ENCODE measurements around the gene GRID1.
"Not testable (repeated sequence)": the region's sequence is repeated elsewhere in the genome, so short reads cannot be mapped to it uniquely, and the experiment has no call there.

The GRID1 gene

DNA sequence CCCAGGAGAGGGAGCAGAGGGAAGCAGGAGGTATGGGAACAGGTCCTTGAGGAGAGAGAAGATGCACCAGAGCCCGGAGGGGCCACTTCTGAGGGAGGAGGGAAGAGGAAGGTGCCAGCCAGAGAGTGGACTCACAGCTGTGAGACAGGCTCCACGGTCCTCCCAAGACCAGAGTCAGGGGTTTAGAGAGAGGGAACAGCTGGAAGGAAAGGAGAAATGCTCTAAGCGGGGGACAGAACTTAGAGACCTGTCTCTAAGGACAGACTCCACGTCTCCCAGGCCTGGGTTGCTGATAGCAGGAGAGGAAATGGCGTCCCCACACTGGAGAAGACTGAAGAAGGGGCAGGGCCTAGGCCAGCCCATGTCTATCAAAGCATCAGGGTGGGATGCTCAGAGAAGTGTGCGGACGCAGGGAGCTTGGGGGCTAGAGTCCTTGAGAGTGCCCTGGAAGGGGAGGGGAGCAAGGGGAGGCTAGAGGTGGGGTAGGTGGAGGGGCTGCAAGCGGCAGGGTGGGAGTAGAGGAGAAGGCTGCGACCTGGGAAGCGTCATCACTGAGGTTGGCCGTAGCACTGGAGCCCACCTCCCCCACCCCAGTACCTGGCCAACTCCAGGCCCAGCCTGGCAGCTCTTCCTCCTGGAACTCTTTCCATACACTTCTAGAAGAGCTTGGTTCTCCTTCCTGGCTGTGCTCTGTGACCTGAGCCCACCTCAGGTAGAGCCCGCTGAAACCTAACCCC lies 25.6 kb upstream of the GRID1 start:
- ATAC-seq, result no peak

DNA sequence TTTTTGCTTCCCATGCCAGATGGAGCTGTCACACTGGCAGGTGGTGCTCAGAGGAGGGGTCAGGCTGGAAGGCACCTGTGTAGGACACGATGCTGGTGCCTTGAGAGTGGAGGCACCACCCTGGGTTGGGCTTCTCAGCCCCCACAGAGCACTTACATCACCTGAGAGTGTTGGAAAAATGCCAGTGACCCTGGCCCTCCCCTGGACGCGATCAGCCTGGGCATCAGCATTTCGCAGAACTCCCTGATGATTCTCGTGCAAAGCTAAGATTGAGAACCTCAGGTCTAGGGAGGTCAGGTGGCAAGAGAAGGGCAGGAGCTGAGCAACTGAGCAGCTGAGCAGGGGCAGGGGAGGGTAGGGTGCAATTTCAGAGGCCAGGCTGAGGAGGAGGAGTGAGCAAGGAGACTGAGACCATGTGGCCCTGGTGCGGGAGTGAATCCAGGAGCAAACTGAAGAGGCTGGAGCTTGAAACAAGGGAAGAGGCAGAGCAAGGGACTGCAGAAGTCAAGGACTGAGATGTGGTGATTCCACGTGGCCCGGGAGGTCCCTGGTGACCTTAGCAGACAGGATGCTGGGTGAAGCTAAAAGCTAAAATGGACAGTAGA lies 24.7 kb upstream of the GRID1 start:
- ATAC-seq, result no peak

DNA sequence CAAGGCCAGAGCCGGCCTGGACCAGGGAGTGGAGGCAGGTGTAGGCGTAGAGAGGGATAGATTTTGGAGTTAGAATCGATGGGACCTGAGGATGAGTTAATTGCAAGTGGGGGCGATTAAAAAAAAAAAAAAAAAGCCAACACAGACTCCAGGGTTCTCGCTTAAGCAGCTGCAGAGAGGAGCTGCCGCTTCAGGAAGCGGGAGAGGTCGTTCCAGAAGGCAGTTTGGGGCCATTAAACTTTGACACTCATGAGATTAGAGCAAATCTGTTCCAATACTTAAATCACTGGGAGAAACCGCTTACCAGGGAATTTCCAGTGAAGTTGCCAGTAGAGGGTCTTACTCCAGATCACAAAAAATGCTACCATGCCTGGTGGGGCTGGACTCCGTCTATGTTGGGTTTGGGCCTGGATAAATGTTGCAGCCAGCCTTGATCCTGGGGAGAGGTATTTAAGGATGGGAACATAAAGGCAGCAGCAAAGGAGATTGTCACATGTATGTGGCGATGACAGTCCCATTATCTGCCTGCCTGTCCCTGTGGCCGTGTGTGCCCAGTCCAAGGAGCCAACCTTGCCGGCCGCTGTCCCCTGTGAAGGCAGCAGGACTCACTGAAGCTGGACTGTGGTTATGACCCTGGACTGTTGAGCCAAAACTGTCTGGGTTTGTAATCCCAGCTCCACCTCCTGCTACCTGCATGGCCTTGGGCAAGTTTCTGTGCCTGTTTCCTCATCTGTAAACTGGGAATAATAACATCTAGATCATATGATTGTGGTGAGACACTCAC lies 23.9 kb upstream of the GRID1 start:
- ATAC-seq, result no peak

DNA sequence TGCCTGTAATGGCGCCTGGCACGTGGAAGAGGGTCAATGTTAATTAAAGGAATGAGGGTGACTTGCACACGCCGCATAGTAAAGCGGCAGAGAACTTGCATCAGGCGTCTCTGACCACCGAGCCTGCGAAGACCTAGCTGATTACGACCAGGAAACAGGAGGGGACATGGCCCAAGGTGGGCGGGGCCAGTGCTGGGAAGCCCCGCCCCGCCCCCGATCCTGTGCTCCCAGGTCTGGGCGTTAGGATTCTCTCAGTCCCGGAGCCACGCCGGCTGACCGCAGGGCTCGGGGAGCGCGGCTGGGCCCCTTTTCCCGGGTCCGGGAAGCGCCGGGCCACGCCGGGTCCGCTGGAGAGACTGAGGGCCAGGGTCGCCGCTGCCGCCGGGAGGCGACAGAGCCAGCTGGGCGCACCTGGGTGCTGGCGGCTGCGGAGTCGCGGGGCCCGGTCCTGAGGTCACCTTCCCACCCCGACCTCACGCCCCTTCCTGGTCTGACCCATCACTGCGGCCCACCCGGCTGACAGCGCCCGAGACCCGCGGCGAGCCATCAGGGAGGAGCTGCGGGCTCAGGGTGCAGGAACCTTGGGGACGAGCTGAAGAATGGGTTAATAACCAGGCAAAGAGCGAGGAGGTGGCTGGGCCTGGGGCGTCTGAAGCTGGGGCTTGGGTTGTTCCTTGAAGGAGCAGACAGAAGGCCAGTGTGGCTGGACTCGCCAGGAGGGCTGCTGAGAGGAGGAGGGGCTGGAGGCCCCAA lies 23.0 kb upstream of the GRID1 start:
- peak in 1 of 2 donors; percentile 48 for ATAC-seq

DNA sequence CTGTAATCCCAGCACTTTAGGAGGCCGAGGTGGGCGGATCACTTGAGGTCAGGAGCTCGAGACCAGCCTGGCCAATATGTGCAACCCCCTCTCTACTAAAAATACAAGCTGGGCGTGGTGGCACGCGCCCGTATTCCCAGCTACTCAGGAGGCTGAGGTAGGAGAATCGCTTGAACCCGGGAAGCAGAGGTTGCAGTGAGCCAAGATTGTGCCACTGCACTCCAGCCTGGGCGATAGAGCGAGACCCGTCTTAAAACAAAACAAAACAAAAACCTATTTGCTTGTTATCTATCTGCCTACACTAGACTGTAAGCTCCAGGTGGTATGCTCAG lies 22.5 kb upstream of the GRID1 start:
- not testable (repeated sequence) for ATAC-seq

DNA sequence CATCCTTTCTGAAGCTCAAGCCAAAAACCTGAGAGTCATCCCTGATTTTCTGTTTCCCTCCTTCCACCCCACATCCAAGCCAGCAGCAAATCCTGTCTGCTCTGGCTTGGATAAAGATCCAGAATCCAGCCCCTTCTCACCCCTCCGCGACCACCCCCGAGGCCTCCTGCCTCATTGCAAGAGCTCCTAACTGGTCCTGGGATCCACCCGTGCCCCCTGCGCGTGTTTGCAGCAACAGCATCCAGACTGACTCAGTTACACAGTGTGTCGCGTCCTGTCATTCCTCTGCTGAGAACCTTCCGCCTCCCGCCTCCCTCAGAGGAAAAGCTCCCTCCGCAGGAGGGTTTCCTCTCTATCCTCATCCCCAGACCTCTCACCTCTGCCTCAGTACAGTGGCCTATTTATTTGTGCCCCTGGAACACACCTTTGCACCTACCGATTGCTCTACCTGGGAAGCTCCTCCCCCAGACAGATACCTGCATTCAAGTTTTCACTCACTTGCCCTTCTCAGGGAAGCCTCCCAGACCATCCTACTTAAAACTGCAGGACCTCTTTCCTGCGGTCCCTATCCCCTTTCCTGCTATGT lies 21.6 kb upstream of the GRID1 start:
- ATAC-seq, result no peak

DNA sequence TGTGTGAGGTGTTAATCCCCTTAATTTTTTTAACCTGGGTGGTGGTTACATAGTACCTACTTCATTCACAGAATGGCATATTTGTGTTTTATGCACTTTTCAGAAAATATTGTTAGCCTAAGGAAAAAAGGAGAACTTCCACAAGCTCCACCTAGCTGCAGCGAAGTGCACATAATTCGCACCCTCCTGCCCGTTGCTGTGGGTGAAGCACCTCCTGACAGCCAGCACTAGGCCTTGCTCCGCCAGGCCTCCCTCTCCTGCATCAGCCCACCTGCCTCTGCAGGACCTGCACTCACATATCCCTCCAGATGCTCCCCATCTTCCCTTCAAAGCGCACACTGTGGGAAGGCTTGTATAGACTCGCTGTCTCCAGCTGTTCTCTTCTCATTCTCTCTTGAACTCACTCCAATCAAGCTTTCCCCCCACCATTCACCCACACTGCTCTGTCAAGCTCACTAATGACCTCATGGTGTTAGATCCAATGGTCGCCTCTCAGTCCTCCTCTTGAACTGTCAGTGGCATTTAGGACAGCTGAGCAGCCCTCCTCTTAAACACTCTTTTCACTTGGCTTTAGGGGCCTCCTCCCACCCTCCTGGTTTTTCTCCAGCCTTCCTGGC lies 20.7 kb upstream of the GRID1 start:
- no peak for ATAC-seq

DNA sequence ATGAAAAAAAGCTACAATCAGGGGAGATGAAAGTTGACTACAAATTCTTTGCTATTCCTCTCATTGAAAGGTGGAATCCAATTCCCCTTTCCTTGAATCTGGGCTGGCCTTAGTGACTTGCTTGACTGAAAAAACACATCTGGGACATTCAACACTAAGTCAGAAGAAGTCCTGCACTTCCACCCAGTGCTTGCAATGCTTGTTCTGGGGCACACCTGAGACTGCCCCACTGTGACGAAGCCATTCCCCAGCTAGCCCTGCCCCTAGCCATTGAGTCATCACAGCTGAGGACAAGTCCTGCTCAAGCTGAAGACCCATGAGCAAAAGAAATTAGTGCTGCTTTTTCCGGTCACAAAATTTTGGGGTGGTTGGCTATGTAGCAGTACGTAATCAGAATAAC lies 19.2 kb upstream of the GRID1 start:
- ATAC-seq, result no peak

DNA sequence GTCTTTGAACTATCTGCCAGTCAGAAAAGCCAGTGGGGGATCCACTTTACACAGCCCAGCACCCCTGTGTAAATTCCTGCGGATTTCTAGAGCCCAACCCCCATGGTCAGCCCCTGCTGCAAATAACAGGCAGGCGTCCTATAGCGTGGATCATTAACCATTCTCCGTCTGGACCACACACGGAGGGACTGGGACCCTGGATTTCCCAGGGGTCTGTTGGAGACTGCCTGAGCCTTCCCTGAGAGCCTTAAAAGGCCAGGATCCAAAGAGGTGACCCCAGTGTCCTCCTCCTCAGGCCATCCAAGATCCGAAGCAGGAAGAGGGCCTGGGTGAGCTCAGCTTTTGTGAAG lies 11.2 kb upstream of the GRID1 start:
- ATAC-seq, result no peak

DNA sequence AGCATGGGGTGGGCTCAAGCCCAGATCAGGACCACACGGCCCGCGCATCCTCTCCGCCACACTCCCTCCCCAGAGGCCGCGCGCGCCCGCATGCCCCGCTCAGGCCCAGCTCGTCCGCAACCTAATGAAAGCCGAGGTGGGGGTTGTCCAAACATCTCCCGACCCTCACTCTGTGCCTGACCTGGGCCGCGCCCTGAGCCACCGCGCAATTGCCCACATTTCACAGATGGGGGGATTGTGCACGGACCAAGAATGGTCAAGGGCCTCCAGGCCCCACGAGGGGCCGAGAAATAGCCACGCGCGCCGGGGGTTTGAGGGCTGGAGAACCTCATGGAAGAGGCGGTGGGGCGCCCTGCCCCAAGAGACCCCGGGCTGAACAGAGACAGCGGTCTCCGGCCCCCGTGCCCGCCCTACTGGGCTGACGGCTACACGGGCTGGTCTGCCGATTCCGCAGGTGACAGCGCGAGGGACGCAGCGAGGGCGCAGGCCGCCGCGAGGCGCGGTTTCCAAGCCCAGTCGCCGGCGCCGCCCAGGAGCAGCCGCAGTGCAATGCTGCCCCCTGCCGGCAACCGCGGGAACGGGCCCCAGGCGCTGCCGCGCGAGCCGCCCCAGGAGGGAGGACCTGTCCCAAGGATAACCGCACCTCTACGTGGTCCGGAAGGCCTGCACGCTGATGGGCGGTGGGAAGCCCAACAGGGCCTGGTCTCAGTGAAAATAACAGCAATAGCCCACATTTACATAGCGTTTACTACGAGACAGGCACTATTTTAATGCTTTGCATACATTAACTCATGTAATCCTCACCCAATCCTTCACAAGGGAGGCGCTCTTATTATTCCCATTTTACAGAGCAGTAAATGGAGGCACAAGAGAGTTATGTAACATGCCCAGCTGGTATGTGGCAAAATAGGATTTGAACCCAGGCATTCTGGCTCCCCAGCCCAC lies 10.5 kb upstream of the GRID1 start:
- peak; percentile 93 to 95 for ATAC-seq

DNA sequence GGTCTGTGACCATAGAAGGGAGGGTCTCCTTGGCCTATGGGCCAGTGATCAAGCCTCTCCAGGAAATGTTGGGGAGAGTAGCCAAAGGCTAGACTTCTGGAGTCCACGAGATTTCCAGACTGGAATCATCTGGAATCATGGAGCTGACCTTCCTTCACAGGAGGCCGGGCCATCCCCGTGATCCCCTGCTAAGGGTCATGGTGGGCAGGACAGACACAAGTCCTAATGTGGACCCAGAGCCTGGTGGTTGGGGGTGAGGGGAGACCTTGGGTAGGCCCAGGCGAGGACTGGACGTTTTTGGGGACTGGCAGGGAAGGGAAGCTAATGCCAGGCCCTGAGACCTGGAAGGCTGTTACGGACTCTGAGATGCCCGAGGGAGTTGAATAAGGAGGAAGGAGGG lies 9.8 kb upstream of the GRID1 start:
- no peak for ATAC-seq

DNA sequence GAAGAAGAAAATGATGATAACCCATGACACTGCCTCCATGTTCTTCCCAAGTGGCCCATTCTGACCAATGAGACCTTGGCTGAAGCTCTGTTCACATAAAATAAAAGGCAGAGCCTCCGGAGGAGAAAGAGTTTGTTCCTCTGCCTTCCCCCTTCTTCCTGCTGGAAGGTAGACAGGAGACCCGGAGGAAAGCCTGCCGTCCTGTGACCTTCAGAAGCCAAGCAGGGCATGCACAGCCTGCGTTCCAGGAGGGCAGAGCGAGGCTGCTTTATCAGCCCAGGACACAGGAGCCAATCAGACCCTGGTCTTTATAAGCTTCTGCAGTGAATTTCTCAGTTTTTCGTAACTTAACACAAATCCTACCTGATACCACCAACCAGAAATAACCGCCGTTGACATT lies 8.6 kb upstream of the GRID1 start:
- no peak for ATAC-seq

DNA sequence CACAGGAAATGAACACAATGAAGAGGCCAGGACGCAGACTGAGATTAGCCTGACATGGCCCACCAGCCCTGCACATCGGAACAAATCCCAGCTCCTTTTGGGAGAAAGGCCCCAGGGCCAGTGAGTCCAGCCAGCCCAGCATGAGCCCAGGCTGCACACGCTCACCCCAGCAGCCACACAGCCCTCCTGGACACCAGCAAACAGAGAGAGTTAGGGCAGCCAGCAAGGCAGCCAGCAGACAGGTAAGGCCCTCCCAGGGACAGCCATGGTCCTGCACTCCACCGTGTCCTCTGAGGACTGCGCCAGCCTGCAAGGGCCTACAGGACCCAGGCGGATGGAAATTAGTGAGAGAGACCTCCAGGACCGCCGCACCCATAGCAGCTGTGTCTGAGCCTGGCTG lies 8.1 kb upstream of the GRID1 start:
- no peak for ATAC-seq

DNA sequence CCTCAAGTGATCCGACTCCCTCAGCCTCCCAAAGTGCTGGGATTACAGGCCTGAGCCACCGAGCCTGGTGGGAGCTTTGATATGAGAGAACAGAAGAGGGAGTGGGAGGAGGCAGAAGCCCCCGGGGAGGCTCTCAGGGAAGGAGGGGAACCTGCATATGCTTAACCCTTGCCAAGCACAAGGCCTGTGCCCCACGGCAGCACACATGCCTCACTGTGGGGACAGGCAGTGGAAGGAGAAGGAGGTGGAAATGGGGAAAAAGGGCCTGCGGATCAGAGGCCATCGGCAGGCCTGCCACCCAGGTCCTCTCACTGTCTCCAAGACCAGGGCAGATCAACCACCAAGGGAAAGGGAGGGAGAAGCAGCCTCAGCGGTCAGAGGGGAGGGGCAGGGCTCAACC lies 7.2 kb upstream of the GRID1 start:
- ATAC-seq, result no peak

DNA sequence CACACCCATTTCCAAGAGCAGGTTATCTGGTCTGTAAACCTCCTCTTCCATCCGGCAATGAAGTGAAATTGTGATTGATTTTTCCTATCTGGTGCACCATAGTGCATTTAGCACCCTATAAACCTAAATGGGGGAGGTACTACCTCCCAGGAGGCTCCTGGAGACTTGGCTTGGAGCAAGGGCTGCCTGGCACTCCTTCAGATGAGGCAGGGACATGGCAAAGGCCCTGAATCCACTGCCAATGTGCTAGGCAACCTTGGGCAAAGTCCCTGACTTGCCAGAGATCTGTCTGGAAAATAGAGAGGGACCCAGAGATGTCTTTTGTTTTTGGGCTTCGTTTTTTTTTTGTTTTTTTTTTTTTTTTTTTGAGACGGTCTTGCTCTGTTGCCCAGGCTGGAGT lies 6.7 kb upstream of the GRID1 start:
- ATAC-seq, result no peak

DNA sequence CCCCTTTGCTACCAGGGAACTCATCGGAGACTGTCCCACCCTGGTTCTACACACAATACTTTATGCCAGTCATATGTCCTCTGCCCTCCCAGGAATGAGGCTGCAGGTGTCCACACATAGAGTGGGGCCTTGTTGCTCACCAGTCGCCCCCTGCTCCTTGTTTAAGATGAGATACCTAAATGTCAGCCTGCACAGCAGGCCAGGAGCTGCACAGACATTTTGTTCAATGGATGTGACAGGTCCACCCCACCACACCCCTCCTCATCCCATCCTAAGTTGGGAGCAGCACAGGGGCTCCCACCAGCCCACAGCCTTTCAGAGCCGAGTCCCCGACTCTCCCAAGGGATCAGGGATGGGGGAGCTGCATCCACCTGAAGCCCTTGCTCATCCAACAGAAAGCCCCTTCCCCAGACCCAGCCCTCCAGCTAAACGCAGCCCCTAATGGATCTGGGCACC lies 6.2 kb upstream of the GRID1 start:
- ATAC-seq, result no peak

DNA sequence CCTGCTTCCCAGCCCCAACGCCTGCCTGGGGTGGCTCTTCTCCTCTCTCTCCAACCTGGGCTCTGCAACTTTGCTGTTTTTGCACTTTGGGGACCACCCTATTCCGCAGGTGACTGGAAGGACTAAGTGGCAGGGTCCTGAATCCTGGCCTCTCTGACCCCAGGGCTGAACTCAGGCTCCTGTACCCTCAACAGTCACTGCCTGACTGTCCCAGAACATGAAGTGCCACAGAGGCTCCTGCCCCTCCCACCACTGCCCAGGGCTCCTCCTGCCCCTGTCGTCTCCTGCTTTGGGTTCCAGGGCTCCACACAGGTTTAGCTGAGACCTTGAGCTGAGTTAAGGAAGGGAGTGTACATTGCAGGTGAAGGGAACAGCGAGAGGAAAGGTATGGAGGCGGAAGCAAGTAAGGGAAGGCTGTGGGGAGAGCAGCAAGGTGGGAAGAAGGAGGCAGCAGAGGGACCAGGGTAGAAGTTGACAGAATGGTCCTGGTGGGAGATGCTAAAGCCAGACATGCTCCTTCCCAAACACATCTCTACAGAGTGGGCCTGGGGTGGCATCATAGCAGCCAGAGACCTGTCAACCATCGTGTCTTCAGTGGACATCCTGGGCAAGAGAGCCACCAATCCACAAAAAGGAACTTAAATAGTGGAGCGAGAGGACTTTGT lies 5.7 kb upstream of the GRID1 start:
- ATAC-seq, result no peak

DNA sequence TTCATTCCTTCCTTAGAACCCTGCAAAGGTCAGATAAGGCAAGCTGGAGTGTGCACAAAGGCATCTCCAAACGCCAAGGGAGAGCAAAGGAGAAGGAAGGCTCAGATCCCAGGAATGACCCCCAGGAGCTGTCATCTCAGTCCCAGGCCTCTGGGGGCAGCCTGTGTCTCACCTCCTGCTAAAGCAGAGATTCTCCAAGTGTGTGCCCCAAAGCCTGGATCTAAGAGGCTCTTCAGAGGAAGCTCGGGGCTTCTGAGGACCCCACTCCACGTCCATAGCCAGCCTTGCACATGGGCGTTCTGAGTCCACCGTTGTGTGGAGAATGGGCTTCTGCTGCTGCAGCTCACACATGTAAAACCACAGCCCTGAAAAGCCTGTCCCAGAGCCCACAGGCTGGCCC lies 5.1 kb upstream of the GRID1 start:
- no peak for ATAC-seq

DNA sequence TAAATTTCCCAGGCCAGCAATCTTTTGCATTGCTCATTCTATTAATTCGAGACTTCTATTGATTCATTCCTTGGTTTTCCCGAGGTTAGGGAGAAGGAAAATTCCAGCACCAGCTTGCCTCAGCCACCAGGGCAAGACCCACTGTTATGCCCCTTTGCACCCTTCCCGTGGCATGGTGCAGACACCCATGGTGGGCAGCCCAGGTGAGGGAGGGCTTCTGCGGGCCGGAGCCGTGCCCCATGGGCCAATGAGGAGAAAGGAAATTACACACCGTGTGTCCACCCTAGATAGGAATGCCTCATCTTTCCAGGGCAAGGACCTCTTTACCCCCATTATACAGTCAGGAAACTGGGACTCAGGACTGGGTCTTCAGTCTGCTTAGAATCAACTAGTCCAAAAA lies 4.5 kb upstream of the GRID1 start:
- no peak for ATAC-seq

DNA sequence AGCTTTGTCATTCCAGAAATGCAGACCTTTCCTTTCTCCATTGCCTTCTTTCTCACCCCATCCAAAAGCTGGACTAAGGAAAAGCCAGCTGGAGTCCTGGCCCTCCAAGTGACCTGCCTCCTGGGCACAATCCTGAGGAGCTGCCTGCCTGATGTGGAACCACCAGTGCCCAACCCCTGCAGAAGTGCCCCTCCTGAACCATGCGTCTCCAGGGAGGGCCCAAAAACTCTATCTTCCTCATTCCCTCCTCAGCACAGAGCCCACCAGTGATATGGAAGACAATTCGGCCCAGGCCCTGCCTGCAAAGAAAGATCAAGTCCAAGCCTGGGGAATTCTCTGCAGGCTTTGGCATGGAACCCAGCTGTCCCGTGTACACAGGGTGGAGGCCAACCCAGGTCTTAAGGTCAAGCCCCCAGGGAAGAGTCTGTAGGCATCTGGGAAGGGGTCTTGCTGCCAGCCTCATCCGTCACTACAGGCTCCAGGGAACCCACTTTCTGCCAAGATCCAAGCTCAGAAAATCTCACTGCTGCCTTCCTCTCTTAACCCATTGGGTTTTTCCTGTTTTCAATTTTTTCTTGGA lies 3.5 kb upstream of the GRID1 start:
- no peak for ATAC-seq

DNA sequence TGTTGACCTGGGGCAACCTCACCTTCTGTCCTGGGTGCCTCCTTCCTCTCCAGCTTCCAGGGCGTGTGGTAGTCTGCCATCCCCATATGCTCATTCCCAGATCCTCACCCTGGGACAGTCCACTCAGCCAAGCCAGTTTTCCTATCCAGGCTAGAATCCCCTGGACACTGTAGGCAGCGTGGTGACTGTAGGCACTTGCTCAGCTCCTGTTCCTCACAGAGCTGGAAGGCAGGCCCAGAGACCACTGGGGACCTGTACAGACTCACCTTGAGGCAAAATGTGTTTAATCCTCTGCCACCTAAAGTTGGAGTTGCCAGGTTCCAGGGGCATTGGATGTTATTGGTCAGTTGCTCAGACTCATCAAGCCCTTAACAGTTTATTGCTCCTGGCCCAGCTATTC lies 2.4 kb upstream of the GRID1 start:
- ATAC-seq, result no peak

All from activated CD4-positive, CD25-positive, alpha-beta regulatory T cell treated with anti-CD3 and anti-CD28 coated beads, Interleukin-2, amount 50 U/mL, for 24 hours (primary cell).